ENCODE measurements around the gene APOB. TPM values are rescaled to one million over a fixed set of nuclear protein-coding genes. Genes with fewer than 3 reads are reported as not detected.

APOB gene
- total RNA-seq, 1 experiment from 2014 or later: not detected

DNA sequence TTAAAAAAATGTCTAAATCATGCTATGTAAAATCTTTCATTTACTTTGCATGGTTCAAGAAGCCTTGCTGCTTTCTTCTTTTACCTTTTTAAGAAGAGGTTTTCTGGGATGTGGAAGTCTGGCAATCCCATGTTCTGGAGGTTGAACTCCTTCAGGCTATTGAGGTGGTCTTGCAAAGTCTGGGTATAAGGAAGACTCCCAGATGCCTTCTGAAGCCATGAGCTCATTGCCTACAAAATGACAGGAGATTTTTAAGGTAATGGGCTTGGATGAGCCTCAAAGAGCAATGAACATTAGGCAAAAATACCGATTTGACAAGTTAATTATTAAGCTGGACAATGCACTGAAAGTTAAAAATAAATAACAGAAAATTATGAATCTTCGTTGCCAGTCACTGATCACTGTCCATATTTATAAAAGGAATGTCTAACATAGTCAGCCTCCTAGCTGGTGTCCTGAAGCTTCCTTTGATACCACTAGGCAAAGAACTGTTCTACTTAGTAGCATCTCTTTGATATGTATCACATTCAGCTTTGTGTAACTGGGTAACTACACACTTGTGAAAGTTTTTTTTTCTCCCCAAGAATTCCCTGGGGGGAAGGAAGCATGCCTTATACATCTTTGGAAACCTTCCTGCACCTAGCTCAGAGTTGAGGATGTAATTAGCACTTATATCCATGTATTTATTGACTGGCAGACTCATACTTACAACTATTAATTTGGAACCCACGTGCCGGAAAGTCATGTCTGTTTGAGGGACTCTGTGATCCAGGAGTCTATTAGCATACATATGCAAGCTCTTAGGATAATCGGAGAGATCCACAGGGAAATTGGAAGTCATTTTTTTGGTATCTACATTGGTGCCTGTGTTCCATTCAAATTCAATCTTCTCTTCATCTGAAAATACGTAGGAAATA is 29.3 kb downstream of the APOB start:
- Histone ChIP-seq H3K27me3 (replicated peaks; ENCODE audit: insufficient read depth, low read depth, low read length, poor library complexity) (peaks cover 53% of the 10 kb centered on the region), H3K4me3 (ENCODE audit: low read depth, low read length, poor library complexity, severe bottlenecking) (no peak overlapping the region), H3K9me3 (ENCODE audit: low read depth, low read length, poor library complexity, severe bottlenecking) (no peaks in the 10 kb centered on the region), H3K4me1 (ENCODE audit: insufficient read depth, low read length, poor library complexity, severe bottlenecking) (no peaks in the 10 kb centered on the region), H3K36me3 (ENCODE audit: insufficient read depth, low read length, poor library complexity, severe bottlenecking) (no peaks in the 10 kb centered on the region), H3K27ac (ENCODE audit: low read depth, low read length, poor library complexity, severe bottlenecking) (no peak overlapping the region)
- ChIA-PET POLR2A (ENCODE audit: low non-redundant PET) (no interaction called here), CTCF (no interaction called here)
- no peak for DNase-seq (ENCODE audit: low spot score)
- TF ChIP-seq EZH2 (IDR thresholded peaks at IDR 0.05; ENCODE audit: borderline replicate concordance, low read depth, low read length, poor library complexity, severe bottlenecking): no peak
- no TSS peak for BruUV-seq (replicated peaks)
- intact Hi-C loops (cut with micrococcal nuclease; ENCODE audit: unreplicated experiment): no loop called here

DNA sequence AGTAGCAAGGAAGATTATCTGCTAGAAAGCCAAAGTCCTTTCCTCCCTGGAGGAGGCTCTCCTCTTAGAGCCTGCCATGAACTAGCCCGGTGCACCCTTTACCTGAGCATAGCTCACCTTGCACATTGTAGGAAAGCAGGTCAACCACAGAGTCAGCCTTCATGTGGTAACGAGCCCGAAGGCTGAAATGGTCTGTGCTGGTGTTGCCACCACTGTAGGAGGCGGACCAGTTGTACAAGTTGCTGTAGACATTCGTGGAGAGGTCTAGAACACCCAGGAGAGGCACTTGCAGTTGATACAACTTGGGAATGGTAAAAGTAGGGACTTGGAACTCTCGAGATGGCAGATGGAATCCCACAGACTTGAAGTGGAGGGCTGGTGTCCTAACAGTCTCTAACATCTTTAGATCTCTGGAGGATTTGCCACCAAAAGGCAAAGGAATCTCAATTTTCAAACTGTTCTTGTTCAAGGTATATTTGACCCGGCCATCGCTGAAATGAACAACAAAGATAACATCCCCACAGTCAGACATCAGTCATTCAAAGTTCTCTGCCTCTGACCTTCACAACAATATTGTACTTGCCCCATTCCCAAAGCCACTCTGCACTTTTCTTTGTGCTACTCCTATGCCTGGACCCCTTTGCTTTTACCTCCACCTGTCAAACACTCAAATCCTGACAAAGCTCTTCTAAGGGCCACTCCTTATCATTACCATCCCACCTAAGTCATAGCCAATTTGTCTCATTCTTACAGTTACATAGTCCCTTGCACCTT is 30.6 kb downstream of the APOB start:
- no peak for TF ChIP-seq EZH2 (IDR thresholded peaks at IDR 0.05; ENCODE audit: borderline replicate concordance, low read depth, low read length, poor library complexity, severe bottlenecking)
- TF ChIP-seq, protein P1, sequence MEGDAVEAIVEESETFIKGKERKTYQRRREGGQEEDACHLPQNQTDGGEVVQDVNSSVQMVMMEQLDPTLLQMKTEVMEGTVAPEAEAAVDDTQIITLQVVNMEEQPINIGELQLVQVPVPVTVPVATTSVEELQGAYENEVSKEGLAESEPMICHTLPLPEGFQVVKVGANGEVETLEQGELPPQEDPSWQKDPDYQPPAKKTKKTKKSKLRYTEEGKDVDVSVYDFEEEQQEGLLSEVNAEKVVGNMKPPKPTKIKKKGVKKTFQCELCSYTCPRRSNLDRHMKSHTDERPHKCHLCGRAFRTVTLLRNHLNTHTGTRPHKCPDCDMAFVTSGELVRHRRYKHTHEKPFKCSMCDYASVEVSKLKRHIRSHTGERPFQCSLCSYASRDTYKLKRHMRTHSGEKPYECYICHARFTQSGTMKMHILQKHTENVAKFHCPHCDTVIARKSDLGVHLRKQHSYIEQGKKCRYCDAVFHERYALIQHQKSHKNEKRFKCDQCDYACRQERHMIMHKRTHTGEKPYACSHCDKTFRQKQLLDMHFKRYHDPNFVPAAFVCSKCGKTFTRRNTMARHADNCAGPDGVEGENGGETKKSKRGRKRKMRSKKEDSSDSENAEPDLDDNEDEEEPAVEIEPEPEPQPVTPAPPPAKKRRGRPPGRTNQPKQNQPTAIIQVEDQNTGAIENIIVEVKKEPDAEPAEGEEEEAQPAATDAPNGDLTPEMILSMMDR (conservative IDR thresholded peaks at IDR 0.05; ENCODE audit: low read depth, low read length): no peak
- CTCF ChIA-PET: interaction anchor here (0.6 kb wide), 1 partner anchor 351 kb away, joined by 3 read pairs; no protein-coding TSS in a partner anchor
- DNase-seq (ENCODE audit: low spot score): no peak
- BruUV-seq (replicated peaks): no TSS peak
- Histone ChIP-seq H3K36me3 (ENCODE audit: insufficient read depth, low read length, poor library complexity, severe bottlenecking) (no peaks in the 10 kb centered on the region), H3K4me1 (ENCODE audit: insufficient read depth, low read length, poor library complexity, severe bottlenecking) (no peaks in the 10 kb centered on the region), H3K27ac (ENCODE audit: low read depth, low read length, poor library complexity, severe bottlenecking) (no peak overlapping the region), H3K4me3 (ENCODE audit: low read depth, low read length, poor library complexity, severe bottlenecking) (no peak overlapping the region), H3K27me3 (replicated peaks; ENCODE audit: insufficient read depth, low read depth, low read length, poor library complexity) (peaks cover 65% of the 10 kb centered on the region), H3K9me3 (ENCODE audit: low read depth, low read length, poor library complexity, severe bottlenecking) (no peaks in the 10 kb centered on the region)
- intact Hi-C loops (cut with micrococcal nuclease; ENCODE audit: unreplicated experiment): no loop called here
- POLR2A ChIA-PET (ENCODE audit: low non-redundant PET): no interaction called here

DNA sequence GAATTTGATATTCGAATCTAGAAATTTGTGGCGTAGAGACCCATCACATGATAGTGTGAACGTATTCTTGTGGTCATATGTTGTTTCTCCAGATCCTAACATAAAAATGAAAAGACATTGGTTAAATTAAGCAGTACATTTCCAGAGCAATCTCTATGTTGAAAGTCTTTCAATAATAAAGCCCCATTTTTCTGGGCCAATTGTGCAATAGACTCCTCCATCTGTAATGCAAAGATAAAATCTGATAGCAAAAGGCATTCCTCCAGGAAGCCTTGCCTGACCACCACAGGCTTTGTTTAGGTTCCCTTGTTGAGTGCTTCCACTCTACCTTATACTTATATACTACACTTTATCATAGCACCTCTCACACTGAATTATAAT is 31.3 kb downstream of the APOB start:
- TF ChIP-seq EZH2 (IDR thresholded peaks at IDR 0.05; ENCODE audit: borderline replicate concordance, low read depth, low read length, poor library complexity, severe bottlenecking): no peak
- TF ChIP-seq, protein P1 (conservative IDR thresholded peaks at IDR 0.05; ENCODE audit: low read depth, low read length): no peak
- POLR2A ChIA-PET (ENCODE audit: low non-redundant PET): no interaction called here
- DNase-seq (ENCODE audit: low spot score): no peak
- no peaks in the 10 kb centered on the region for H3K4me1 ChIP-seq (ENCODE audit: insufficient read depth, low read length, poor library complexity, severe bottlenecking)
- BruUV-seq (replicated peaks): no TSS peak
- CTCF ChIA-PET: no interaction called here
- H3K27ac ChIP-seq (ENCODE audit: low read depth, low read length, poor library complexity, severe bottlenecking): no peak overlapping the region
- no peaks in the 10 kb centered on the region for H3K9me3 ChIP-seq (ENCODE audit: low read depth, low read length, poor library complexity, severe bottlenecking)
- H3K4me3 ChIP-seq (ENCODE audit: low read depth, low read length, poor library complexity, severe bottlenecking): no peak overlapping the region
- intact Hi-C loops (cut with micrococcal nuclease; ENCODE audit: unreplicated experiment): no loop called here
- no peaks in the 10 kb centered on the region for H3K36me3 ChIP-seq (ENCODE audit: insufficient read depth, low read length, poor library complexity, severe bottlenecking)
- peaks cover 68% of the 10 kb centered on the region for H3K27me3 ChIP-seq (replicated peaks; ENCODE audit: insufficient read depth, low read depth, low read length, poor library complexity)
